GM20431 (cell line): ENCODE data around the gene TMEM140.

Experiments
- in situ Hi-C: fragments of 300-500 bp; cut with MseI, MboI; formaldehyde crosslinking; loops from one replicate; pipeline ENCODE4 v1.15.0; 2020; ENCODE audit warnings: low sequenced_read_pairs; ENCODE audit not compliant: unreplicated experiment

Gene TMEM140

DNA sequence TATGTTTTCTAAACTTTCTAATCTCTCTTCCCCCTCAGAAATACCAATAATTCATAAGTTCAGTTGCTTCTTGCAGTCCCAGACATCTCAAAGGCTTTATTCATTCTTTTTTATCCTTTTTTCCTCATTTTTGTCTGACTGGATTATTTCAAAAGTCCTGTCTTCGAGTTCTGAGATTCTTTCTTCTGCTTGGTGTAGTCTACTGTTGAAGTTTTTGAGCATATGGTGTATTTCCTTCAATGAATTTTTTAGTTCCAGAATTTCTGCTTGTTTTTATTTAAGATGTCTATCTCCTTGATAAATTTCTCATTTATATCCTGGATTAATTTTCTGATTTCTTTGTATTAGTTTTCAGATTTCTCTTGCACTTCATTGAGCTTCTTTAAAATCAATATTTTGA lies 8.4 kb downstream of the TMEM140 start:
- in situ Hi-C loops: loop anchor here (10.0 kb wide), 1 partner anchor 161 kb away; no protein-coding TSS in a partner anchor

DNA sequence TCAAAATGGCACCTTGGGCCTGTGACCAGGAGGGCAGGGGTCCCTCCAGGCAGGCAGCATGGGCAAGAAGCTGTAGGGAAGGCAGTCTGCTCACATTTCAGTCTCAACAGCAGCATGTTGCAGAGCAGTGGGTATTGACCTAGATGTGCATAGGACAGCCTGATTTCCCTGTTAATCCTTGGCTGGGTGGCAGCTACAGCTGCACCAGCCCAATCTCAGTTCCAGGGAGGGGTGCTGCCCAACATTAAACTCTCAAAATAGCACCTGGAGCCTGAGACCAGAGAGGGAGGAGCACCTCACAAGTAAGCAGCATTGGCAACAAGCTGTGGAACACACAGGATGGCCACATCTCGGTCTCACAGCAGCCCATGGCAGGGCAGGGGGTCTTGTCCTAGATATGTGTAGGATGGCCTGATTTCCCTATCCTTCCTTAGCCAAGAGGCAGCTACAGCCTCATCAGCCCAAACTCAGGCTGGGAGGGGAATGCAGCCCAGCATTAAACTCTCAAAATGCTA lies 10.3 kb downstream of the TMEM140 start:
- in situ Hi-C loops: loop anchor here (10.0 kb wide), 1 partner anchor 163 kb away; no protein-coding TSS in a partner anchor

DNA sequence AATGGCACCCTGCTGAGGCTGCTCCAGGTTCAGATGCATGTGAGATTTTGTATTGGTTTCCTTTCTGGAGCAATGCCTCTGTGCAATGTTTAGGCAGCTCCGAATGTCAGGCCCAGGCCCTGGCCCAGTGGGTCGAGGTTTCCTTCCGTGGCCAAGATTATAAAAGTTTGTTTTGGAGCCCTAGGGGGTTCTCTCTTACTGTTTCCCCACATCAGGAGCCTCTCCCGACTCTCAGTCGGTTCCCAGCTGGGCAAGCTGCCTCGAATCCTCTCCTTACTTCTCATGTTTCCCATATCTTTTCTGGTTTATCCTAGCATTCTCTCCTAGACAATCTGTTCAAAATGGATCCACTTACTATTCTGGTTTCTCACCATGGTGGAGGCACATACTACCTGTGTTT lies 11.0 kb downstream of the TMEM140 start:
- in situ Hi-C loops: loop anchor here (10.0 kb wide), 1 partner anchor 164 kb away; no protein-coding TSS in a partner anchor

DNA sequence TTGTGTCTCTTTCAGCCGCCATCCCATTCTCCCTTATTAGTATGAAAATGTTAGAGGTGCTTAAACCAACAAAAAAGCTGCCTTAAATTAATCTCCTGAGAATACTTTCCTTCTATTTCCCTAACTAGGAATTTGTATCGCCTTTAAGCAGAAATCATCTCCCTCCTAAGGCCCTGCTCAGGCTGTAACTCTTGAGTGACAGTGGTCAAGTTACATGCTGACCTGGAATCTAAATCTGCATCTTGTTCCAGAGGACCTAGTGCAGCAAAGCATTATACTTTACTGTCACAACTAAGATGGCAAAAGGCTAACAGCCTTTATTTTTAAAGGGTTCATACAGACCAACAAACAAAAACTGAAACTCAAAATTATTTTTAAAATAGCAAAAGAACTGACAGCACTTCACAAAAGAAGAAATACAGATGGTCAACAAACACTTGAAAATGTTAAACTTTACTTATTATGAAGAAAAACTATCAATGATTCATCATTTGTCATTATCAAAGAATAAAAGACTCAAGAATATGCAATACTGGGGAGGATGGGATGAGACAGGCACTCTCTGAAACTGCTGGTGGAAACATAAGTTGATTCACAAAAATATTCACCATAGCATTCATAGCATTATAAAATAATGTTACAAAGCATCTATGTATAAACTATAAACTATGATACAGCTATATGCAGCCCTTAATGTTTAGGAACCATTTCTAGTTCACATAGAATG lies 11.7 kb downstream of the TMEM140 start:
- in situ Hi-C loops: loop anchor here (10.0 kb wide), 1 partner anchor 165 kb away; no protein-coding TSS in a partner anchor

DNA sequence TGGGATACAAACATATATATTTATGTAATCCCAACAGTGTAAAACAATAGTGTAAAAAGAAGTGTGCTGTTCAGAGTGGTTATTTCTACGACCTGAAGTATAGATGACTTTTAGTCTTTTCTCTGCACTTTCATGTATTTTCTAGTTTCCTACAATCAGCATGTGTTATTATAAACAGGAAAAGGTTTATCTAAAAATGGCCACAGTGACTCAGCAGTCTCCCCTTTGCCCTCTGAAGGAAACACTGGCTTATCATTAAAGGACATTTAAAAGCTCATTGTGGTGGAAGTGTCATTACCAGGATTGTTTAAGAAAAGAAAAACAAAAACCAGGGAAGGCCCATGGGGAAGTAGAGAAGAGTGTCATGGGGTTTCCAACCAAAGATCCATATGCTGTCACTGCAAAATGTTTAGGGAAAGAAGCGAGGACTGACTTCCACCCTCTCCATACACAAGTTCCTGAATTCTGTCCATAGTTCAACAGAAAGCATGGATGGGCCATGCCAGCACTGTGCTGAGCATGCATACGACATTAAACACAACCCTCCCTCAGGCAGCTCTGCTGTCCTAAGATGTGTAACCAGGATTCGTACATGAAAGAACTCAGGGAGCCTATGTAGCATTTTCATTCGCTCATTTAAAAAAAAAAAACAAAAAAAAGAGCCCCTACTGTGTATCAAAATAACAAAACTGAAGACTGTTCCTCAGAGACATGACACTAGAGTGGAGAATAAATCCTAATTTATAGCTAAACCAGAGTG lies 12.4 kb downstream of the TMEM140 start:
- in situ Hi-C loops: no loop called here

DNA sequence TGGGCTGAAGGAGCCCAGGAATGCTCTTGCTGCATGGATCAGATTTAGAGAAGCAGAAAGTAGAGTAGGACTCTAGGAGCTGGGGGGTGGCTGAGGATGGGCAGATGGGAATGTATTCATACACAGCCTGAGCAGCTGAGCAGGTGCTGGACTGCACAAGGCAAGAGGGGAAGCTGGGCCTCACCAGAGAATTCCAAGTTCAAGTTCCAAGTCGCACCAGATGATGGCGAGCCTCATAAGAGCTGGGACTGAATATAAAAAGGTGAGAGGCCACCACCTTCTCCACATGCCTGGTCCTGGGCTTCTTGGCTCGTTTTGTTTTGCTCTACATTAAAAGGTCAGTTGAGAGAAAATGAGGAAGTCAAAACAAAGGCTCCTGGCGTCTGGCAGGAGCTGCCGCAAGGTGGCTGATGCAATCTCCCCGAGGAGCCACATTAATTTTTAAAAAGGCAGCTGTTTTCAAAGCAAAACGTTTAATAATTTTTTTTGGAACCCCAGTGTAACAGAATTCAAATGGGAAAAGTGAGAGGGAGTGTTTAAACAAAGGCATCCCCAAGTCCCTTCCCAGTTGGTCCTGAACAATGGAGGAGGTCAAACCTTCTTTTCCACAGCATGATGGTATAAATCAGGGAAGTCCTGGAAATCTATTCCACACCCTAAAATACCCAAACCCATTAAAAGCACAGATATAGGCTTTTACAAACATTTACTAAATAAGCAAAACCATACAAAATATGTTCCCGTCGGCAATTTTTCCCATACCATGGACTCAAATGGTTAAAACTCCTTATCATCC lies 13.2 kb downstream of the TMEM140 start:
- in situ Hi-C loops: no loop called here

DNA sequence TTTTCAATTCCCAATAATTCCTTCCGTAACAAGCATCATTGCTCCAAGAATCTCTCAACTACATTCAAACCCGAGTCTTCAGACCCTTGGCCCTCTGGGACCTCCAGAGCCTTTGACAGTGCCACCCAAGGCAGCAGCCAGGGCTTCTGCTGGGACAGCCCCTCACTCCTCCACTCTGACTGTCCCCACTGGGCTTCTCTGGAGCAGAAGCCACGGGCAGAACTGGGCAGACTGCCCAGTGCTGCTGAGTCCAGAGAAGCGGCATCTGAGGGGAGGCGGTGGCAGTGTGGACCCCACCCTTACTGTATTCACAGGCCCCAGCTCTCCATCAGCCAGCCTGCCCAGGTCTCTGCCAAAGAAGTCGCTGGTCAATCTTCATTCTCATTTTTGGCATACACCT lies 13.8 kb downstream of the TMEM140 start:
- in situ Hi-C loops: no loop called here

DNA sequence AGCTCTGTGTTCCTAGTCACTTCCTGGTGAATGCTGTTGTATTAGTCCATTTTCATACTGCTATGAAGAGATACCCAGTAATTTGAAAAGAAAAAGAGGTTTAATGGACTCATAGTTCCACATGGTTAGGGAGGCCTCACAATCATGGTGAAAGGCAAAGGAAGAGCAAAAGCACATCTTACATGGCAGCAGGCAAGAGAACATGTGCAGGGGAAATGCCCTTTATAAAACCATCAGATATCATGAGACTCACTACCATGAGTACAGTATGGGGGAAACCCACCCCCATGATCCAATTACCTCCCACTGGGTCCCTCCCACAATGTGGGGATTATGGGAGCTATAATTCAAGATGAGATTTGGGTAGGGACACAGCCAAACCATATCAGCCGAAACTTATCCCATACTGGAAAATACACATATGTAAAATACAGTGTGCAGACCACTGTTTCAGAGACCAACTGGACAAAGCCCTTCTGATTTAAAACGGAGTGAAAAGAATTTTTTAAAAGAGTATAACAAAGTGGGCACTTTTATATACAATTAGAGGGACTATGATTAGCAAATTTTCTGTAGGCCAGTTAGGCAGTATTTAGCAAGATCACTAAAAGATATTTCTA lies 14.6 kb downstream of the TMEM140 start:
- in situ Hi-C loops: no loop called here

DNA sequence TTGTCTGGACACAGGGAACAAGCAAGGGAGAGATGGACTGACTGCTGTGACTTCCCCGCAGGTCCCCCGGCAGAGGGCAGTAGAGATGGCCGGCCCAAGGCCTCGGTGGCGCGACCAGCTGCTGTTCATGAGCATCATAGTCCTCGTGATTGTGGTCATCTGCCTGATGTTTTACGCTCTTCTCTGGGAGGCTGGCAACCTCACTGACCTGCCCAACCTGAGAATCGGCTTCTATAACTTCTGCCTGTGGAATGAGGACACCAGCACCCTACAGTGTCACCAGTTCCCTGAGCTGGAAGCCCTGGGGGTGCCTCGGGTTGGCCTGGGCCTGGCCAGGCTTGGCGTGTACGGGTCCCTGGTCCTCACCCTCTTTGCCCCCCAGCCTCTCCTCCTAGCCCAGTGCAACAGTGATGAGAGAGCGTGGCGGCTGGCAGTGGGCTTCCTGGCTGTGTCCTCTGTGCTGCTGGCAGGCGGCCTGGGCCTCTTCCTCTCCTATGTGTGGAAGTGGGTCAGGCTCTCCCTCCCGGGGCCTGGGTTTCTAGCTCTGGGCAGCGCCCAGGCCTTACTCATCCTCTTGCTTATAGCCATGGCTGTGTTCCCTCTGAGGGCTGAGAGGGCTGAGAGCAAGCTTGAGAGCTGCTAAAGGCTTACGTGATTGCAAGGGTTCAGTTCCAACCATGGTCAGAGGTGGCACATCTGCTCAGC lies 16.6 kb downstream of the TMEM140 start:
- in situ Hi-C loops: no loop called here

DNA sequence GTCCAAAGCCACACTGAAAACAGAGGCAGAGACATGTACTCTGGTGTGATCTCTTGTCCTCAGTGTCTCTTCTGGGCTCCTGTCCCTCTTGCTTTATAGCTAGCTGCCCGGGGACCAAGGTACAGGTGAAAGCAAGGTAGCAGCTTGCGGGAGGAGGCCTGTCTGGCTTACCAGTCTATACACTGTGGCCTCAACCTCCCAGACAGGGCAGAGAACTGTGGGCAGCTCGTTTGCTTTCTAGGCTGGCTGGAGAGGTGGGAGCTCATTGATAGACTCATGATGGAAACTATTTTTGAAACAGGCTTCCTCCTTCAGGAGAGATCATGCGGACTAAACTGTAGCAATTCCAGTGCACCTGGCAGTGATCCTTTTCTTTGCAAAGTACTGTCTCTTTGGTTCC lies 18.0 kb downstream of the TMEM140 start:
- in situ Hi-C loops: no loop called here

DNA sequence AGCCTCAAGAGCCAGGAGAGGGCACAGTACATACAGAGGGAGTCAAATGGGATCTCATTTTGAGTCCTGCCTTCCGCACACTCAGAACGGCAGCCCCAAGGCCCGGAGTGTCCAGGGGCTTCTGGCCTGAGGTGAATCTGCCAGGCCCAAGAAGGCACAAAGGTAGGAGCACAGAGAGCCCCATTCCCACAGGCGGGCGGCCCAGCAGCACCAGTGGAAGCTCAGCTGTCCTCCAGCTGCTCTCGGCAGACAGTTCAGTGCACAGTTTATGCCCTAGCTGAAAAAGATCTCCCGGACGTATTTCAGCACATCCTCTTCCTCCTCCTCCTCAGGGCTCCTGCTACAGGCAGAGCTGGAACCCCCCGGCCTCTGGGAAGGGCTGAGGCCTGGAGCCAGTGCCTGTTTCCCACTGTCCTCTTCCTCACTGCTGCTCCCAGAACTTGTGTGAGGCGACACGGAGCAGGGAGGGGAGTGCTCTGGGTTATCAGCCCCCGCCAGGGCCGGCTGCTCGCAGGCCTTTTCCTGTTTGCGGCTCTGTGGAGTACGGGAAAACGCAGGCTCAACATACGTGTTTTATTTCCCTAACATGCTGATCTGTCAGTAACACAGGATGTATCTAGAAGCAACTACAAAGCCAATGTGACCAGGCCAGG lies 18.6 kb downstream of the TMEM140 start:
- in situ Hi-C loops: no loop called here

DNA sequence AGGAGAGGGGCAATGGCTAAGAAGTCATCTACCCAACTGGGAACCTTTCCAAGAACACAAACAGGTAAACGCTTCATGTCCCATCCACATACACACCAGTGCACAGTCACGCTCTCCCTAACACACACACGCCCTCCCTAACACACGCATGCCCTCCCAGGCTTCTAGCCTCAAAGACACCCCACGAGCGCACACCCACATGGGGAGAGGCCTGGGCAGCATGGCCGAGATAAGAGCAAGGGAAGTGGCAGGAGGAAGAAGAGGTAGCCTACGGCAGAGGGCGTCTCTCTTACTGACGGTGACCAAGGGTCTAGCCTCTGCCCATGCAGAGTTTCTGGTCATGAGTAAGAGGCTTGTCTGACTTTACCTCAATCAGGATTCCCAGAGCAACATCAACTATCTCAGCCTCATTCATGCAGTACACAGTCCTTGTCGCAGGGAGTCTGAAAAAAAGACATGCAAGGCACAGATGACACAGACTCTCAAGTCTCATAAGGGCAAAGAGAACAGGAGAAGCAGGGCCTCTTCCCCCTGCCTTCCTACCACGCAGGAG lies 19.6 kb downstream of the TMEM140 start:
- in situ Hi-C loops: no loop called here

DNA sequence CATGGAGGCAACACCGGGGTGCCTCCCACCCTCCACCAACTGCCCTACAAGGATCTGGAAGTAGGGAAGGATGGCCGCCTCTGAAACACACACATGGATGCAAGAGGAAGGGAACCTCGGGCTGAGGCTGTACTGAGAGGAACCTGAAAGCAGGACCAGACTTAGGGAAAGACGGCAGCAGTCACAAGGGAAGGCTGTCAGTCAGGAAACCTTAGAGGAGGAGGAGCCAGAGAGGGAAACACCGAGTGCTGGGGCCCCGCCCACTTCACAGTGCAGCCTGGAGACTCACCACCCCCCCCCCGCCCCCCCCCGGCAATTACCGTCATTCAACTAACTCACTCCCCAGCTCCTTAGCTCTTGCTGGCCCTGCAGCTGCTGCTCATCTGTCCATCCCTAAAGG lies 20.1 kb downstream of the TMEM140 start:
- in situ Hi-C loops: no loop called here

DNA sequence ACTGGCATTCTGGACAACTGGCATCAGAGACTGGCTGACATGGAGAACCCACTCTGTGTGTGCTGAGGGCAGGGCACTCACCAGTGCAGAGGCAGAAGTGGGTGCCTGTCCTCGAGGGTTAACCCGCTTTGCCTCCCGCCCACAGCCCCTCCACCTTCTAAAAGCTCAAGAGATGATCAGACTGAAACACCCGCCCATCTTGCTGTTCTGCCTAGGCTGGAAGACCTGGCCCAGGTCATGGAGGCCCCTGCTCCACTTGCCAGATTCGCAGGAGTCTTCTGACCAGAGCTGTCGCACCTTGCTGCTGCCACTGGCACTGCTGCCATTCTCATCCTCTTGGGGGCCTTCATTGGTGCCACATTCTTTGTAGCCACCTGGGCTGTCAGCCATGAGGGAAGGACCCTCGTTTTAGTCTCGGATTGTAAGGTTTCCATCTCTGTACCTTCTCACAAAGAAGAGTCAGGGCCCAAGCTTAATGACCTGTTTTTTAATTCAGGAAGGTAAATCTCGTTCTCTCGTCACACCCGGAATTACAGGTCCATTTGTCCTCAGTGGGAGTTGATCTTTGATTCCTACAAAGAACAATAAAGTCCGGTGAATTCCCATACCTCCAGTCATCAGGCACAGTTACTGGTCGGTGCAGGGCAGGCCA lies 20.7 kb downstream of the TMEM140 start:
- in situ Hi-C loops: no loop called here

DNA sequence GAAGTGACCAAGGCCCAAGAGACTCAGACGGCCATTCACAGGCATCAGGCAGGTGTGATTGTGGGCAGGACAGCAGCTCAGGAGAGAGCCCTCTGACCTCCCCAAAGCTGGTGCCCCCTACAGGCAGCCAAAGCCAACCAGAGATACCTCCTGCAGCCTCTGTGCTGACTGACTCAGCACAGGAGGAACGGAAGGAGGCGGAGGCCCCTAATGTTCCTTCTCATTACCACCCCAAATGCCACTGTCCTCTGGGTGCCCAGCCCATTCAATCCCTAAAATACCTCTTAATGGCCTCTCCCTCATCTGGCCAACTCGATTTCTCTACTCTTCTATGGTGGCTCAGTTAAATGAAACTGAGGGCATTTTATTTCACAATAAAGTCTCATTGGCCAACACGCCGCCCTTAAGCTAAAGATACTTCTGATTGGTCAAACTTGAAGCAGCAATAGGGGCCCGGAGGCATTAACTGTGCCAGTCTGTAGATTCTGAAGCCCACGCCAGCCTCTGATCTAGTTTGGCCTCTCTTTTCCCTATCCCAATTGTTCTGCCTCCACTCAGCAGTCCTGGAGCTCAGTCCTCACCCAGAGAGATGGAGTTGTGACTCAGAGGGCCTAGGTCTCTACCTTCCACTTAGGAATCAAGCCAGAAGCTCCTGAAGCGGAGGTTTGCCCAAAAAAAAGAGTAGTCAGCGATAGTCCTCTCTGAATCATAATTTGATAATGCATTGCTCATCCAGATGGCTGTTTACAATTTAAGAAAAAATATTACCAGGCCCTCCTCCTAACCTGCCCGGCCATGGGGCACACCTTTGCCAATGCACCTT lies 21.5 kb downstream of the TMEM140 start:
- in situ Hi-C loops: no loop called here

DNA sequence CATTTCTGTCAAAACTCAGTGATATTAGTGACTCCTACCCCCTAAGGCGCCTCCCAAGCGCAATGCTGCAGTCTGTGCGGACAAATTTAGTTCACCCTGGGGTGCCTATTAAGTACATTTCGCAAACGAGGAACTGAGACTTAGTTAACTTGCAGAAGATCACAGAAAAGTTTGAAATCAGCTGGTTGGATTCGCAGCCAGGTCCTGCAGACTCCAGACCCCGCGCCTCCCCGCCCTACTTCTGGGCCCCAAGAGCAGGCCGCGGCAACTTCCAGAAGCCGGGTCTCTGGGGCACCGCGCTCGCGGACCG lies 22.0 kb downstream of the TMEM140 start:
- in situ Hi-C loops: no loop called here

DNA sequence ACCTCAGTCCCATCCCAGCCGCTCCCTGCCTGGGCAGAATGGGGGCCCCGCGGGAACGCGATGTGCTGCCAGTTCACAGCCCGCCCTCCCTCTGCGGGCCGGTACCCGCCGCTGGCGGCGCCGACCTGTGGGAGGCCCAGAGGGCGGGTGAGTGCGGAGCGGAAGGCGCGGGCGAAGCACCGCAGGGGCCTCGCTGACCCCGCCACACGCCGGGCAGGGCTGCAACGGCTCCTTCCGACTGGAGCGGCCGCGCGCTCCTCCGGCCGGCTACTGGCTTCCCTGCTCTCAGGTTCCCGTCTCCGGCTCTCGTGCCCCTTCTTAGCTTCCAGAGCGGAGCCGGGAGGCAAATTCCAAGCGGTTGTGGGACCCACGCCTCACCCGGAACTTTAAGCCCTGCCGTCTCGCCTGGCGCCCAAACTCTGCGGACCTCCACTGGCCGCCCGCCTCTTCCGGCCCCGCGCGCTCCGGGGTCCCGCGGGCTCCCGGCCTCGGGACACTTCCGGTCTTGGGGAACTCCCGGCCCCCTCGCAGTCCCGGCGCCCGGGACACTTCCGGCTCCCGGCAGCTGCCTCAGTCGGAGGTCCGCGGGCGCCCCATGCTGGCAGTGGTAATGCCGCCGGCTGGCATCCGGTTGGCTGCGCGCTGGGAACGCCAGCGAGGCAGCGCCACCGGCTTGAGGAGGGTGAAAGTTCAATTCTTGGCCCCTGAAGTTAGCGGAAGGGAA lies 22.6 kb downstream of the TMEM140 start, which contains the start of gene CYREN:
TSS of gene CYREN (minus strand) at position 434 of the 724 bp plus-strand sequence. CDS start 1,785 bp downstream, outside the sequence.
- in situ Hi-C loops: no loop called here
